Measurements from ENCODE around the gene KCNK5.

Gene KCNK5

DNA sequence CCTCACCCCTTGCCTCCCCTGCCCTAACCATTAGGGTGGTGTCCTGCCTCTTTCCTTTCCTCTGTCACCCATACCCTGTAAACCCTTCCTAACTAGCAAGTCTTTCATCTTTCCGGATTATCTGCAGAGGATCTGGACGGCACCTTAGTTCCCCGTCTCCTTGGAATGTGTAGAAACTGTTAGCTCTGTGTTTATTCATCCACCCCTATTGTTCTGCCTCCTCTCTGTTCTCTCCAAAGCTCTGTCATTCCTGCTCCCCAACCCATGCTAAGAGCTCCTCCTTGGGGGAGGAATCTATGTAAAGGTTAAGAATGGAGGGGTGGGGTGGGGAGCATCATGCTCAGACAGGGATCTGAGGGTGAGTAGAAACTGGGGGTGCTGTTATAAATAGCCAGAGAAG, 39.4 kb upstream of the KCNK5 start:
- H3K36me3 ChIP-seq (ENCODE audit: low read length): no peaks in the 10 kb centered on the region
- no peaks in the 10 kb centered on the region for H4K20me1 ChIP-seq (ENCODE audit: low read depth, low read length)
- H3K9ac ChIP-seq (ENCODE audit: low read length): no peak overlapping the region
- no peaks in the 10 kb centered on the region for H3K9me2 ChIP-seq (replicated peaks; ENCODE audit: insufficient read depth, low read length)
- H3K27ac ChIP-seq (ENCODE audit: low read depth, low read length): no peak overlapping the region
- no peaks in the 10 kb centered on the region for H3K27me3 ChIP-seq (ENCODE audit: low read length)
- H2AFZ ChIP-seq (ENCODE audit: low read depth, low read length, severe bottlenecking): no peak overlapping the region
- no peak overlapping the region for H3K4me3 ChIP-seq (ENCODE audit: insufficient read depth, low read length, poor library complexity, severe bottlenecking)
- no peaks in the 10 kb centered on the region for H3K9me3 ChIP-seq (ENCODE audit: insufficient read depth, low read length)
- TF ChIP-seq, protein P1, sequence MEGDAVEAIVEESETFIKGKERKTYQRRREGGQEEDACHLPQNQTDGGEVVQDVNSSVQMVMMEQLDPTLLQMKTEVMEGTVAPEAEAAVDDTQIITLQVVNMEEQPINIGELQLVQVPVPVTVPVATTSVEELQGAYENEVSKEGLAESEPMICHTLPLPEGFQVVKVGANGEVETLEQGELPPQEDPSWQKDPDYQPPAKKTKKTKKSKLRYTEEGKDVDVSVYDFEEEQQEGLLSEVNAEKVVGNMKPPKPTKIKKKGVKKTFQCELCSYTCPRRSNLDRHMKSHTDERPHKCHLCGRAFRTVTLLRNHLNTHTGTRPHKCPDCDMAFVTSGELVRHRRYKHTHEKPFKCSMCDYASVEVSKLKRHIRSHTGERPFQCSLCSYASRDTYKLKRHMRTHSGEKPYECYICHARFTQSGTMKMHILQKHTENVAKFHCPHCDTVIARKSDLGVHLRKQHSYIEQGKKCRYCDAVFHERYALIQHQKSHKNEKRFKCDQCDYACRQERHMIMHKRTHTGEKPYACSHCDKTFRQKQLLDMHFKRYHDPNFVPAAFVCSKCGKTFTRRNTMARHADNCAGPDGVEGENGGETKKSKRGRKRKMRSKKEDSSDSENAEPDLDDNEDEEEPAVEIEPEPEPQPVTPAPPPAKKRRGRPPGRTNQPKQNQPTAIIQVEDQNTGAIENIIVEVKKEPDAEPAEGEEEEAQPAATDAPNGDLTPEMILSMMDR (IDR thresholded peaks at IDR 0.05; ENCODE audit: insufficient read depth, low read length, poor library complexity, severe bottlenecking): no peak
- TF ChIP-seq EZH2phosphoT487 (conservative IDR thresholded peaks at IDR 0.05; ENCODE audit: low read length): no peak
- no peak overlapping the region for H3K4me2 ChIP-seq (ENCODE audit: low read depth, low read length, poor library complexity, severe bottlenecking)
- no peaks in the 10 kb centered on the region for H3K79me2 ChIP-seq (ENCODE audit: insufficient read depth, low read length)
- H3F3A ChIP-seq (ENCODE audit: insufficient read depth): no peaks in the 10 kb centered on the region

DNA sequence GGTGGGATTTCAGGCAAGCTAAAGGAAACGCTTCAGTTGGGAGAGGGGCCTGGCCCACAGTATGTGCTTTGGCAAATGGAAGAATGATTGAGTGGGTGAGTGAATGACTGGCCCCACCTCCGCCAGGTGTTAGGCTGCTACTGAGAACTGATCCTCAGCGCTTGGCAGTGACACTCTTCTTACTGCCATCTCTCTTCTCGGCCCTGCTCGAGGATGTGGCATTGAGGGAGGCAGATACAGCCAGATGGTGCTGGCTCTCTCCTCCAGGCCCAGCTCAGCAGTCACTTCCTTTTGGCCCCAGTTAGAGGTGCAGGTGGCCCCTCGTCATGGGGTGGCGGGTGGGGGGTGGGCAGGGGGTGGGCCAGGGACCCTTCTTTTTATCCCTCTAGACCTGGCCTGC, 38.9 kb upstream of the KCNK5 start:
- Histone ChIP-seq H3K9me3 (ENCODE audit: insufficient read depth, low read length) (no peaks in the 10 kb centered on the region), H3F3A (ENCODE audit: insufficient read depth) (no peaks in the 10 kb centered on the region), H3K9me2 (replicated peaks; ENCODE audit: insufficient read depth, low read length) (no peaks in the 10 kb centered on the region), H3K27me3 (ENCODE audit: low read length) (no peaks in the 10 kb centered on the region; the same call in 1 of the 2 replicates), H4K20me1 (ENCODE audit: low read depth, low read length) (no peaks in the 10 kb centered on the region), H3K9ac (ENCODE audit: low read length) (no peak overlapping the region), H3K36me3 (ENCODE audit: low read length) (no peaks in the 10 kb centered on the region), H3K4me3 (ENCODE audit: insufficient read depth, low read length, poor library complexity, severe bottlenecking) (no peak overlapping the region), H3K79me2 (ENCODE audit: insufficient read depth, low read length) (no peaks in the 10 kb centered on the region), H3K27ac (ENCODE audit: low read depth, low read length) (no peak overlapping the region), H3K4me2 (ENCODE audit: low read depth, low read length, poor library complexity, severe bottlenecking) (no peak overlapping the region), H2AFZ (ENCODE audit: low read depth, low read length, severe bottlenecking) (no peak overlapping the region)
- TF ChIP-seq EZH2phosphoT487 (conservative IDR thresholded peaks at IDR 0.05; ENCODE audit: low read length): no peak
- TF ChIP-seq, protein P1 (IDR thresholded peaks at IDR 0.05; ENCODE audit: insufficient read depth, low read length, poor library complexity, severe bottlenecking): no peak

DNA sequence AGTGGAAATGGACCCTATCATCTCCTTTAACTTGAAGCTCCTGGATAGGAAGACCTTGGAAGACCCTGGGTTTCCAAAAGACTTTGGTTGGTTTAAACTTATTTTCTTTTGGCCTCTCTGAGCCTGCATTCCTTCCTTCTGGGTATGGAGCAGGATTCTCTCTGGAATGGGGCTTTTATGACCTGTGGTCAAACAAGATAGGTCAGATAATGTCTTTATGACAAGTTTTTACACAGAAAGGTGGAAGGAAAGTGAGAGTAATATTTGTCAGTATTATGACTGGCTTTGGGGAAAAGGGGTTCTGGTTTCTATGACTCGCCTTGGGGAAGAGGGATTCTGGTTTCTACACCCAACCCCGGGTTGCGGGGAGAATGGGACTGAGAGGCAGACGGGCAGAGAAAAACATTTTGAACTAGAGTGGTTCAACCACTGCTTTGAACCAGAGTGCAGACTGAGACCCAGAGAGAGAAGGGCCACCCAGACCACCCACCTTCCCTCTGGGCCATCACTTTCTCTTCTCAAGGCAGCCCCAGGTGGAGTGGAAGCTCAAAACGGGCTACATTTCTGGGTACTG, 37.6 kb upstream of the KCNK5 start:
- H3K36me3 ChIP-seq (ENCODE audit: low read length): no peaks in the 10 kb centered on the region
- H4K20me1 ChIP-seq (ENCODE audit: low read depth, low read length): no peaks in the 10 kb centered on the region
- no peaks in the 10 kb centered on the region for H3F3A ChIP-seq (ENCODE audit: insufficient read depth)
- no peak overlapping the region for H3K4me2 ChIP-seq (ENCODE audit: low read depth, low read length, poor library complexity, severe bottlenecking)
- no peak for TF ChIP-seq EZH2phosphoT487 (conservative IDR thresholded peaks at IDR 0.05; ENCODE audit: low read length)
- TF ChIP-seq, protein P1 (IDR thresholded peaks at IDR 0.05; ENCODE audit: insufficient read depth, low read length, poor library complexity, severe bottlenecking): no peak
- no peak overlapping the region for H3K4me3 ChIP-seq (ENCODE audit: insufficient read depth, low read length, poor library complexity, severe bottlenecking)
- no peaks in the 10 kb centered on the region for H3K79me2 ChIP-seq (ENCODE audit: insufficient read depth, low read length)
- no peaks in the 10 kb centered on the region for H3K9me2 ChIP-seq (replicated peaks; ENCODE audit: insufficient read depth, low read length)
- H2AFZ ChIP-seq (ENCODE audit: low read depth, low read length, severe bottlenecking): no peak overlapping the region
- no peaks in the 10 kb centered on the region for H3K9me3 ChIP-seq (ENCODE audit: insufficient read depth, low read length)
- no peaks in the 10 kb centered on the region; the same call in 1 of the 2 replicates for H3K27me3 ChIP-seq (ENCODE audit: low read length)
- no peak overlapping the region for H3K9ac ChIP-seq (ENCODE audit: low read length)
- H3K27ac ChIP-seq (ENCODE audit: low read depth, low read length): peak overlapping the region; percentile 17; the same call in 1 of the 2 replicates
